HepG2 (cell line): ENCODE measurements around the gene CD72. TPM values are rescaled to one million over a fixed set of nuclear protein-coding genes. Genes with fewer than 3 reads are reported as not detected.

Experiments
- ATAC-seq: fragments of 200-7000 bp; cut with Tn5 transposase; 3 replicates; pipeline ENCODE4 v1.9.1; 2020; ENCODE audit warnings: mild to moderate bottlenecking, moderate library complexity
- BruUV-seq: library from RNA; stranded (reverse); fragments of 400-500 nt; replicated peaks from 2 replicates; lab custom pipeline; 2021; lab: Mats Ljungman, UMichigan
- CTCF ChIA-PET: fragments of 300-600 bp; formaldehyde crosslinking; extraction: SDS; loops from one replicate; lab custom pipeline; 2021; ENCODE audit warnings: low total read pairs, inconsistent platforms, low intra/inter-chr PET ratio; lab: Yijun Ruan, JAX
- POLR2A ChIA-PET: fragments of 350-600 bp; sonication (Branson Sonifier 250); formaldehyde crosslinking; loops from one replicate; lab custom pipeline; 2020; ENCODE audit warnings: antibody characterized with exemption, inconsistent platforms; lab: Yijun Ruan, JAX
- DNase-seq: peaks from one replicate; pipeline ENCODE4 v3.0.0-alpha.2; 2015; ENCODE audit warnings: low spot score
- FAIRE-seq: peaks from 3 replicates; lab custom pipeline; 2011; peaks lifted over from hg19 to GRCh38; lab: Jason Lieb, UNC
- H2AFZ ChIP-seq: one replicate; pipeline ENCODE4 v1.6.1; 2011; ENCODE audit warnings: low read length, inconsistent platforms
- H3K27ac ChIP-seq: fragments of 300-600 bp; 3 replicates; pipeline ENCODE4 v1.8.0; 2011; ENCODE audit warnings: mixed run types, mild to moderate bottlenecking, mixed read lengths, low read length, inconsistent platforms; ENCODE audit not compliant: insufficient read depth; ENCODE audit errors: extremely low read length
- H3K27me3 ChIP-seq, 2 experiments: fragments of 200-600 bp in 1 of 2; 2 replicates in 1 of 2; 3 replicates in 1 of 2; pipeline versions ENCODE4 v1.6.0 to v1.8.0; 2011; ENCODE audit warnings: low read length in 2 of 2, mild to moderate bottlenecking in 2 of 2, moderate library complexity in 2 of 2, inconsistent platforms in 1 of 2; ENCODE audit not compliant: insufficient read depth in 2 of 2, control insufficient read depth in 1 of 2
- H3K36me3 ChIP-seq, 2 experiments: fragments of 200-600 bp in 1 of 2; replicated peaks in 1 of 2; 2 replicates in 1 of 2; 3 replicates in 1 of 2; pipeline versions ENCODE4 v1.5.1 to v1.8.0; 2011; ENCODE audit warnings: low read length in 2 of 2, inconsistent platforms in 1 of 2; ENCODE audit not compliant: insufficient read depth in 2 of 2, control insufficient read depth in 1 of 2
- H3K4me1 ChIP-seq: 2 replicates; pipeline ENCODE4 v1.5.1; 2012; ENCODE audit warnings: low read length, inconsistent platforms; ENCODE audit not compliant: insufficient read depth
- H3K4me2 ChIP-seq: 2 replicates; pipeline ENCODE4 v1.6.0; 2011; ENCODE audit warnings: low read depth, low read length, inconsistent platforms
- H3K4me3 ChIP-seq, 3 experiments: fragments of 200-600 bp in 1 of 3; sonication (generic), shearing (Covaris generic) in 1 of 3; replicated peaks in 1 of 3; 2 replicates each; pipeline ENCODE4 v1.5.1; 2011 to 2016; ENCODE audit warnings: low read length in 3 of 3, inconsistent platforms in 2 of 3, low read depth in 2 of 3, mild to moderate bottlenecking in 2 of 3, control low read depth in 1 of 3, mixed read lengths in 1 of 3; ENCODE audit not compliant: insufficient read depth in 1 of 3
- H3K79me2 ChIP-seq: one replicate; pipeline ENCODE4 v1.6.1; 2011; ENCODE audit warnings: low read length, inconsistent platforms; ENCODE audit not compliant: insufficient read depth
- H3K9ac ChIP-seq: 2 replicates; pipeline ENCODE4 v1.6.0; 2011; ENCODE audit warnings: mild to moderate bottlenecking, low read depth, low read length, inconsistent platforms; ENCODE audit not compliant: insufficient read depth
- H3K9me3 ChIP-seq: 2 replicates; pipeline ENCODE4 v1.5.1; 2012; ENCODE audit warnings: mild to moderate bottlenecking, low read length
- H4K20me1 ChIP-seq: 2 replicates; pipeline ENCODE4 v1.6.0; 2011; ENCODE audit warnings: inconsistent platforms, mild to moderate bottlenecking, low read length, moderate library complexity; ENCODE audit not compliant: insufficient read depth
- ZNF121 ChIP-seq: sonication (generic); formaldehyde crosslinking; IDR thresholded peaks from 2 replicates; pipeline ENCODE4 v1.5.0; 2020; ENCODE audit warnings: mild to moderate bottlenecking, missing genetic modification reagents
- ZNF20 ChIP-seq: sonication (generic); formaldehyde crosslinking; IDR thresholded peaks from 2 replicates; pipeline ENCODE4 v1.4.0; 2020; ENCODE audit warnings: mild to moderate bottlenecking, moderate library complexity, missing genetic modification reagents
- ZNF326 ChIP-seq: sonication (generic); formaldehyde crosslinking; IDR thresholded peaks from 2 replicates; pipeline ENCODE4 v1.4.0; 2020; ENCODE audit warnings: missing genetic modification reagents, borderline replicate concordance
- ZNF33B ChIP-seq: sonication (generic); formaldehyde crosslinking; IDR thresholded peaks from 2 replicates; pipeline ENCODE4 v1.5.1; 2020; ENCODE audit warnings: mild to moderate bottlenecking, missing genetic modification reagents
- ZNF619 ChIP-seq: sonication (generic); formaldehyde crosslinking; IDR thresholded peaks from 2 replicates; pipeline ENCODE4 v1.4.0; 2020; ENCODE audit warnings: mild to moderate bottlenecking, missing genetic modification reagents
- ZNF670 ChIP-seq: sonication (generic); formaldehyde crosslinking; IDR thresholded peaks from 2 replicates; pipeline ENCODE4 v1.8.0; 2022; ENCODE audit warnings: mild to moderate bottlenecking, missing genetic modification reagents, borderline replicate concordance
- ZZZ3 ChIP-seq: sonication (generic); formaldehyde crosslinking; IDR thresholded peaks from 2 replicates; pipeline ENCODE4 v1.4.0; 2020; ENCODE audit warnings: missing genetic modification reagents, mild to moderate bottlenecking, borderline replicate concordance
- WGBS: methylation state at CpG from one replicate; pipeline ENCODE4 v1.1.6; 2017; ENCODE audit warnings: low lambda C conversion rate; 5-methylcytosine and 5-hydroxymethylcytosine counted together
- in situ Hi-C: cut with HindIII; loops from 2 replicates; pipeline ENCODE4 v1.10.0; 2017; ENCODE audit warnings: low pct_unique_long_range_greater_than_20kb; ENCODE audit not compliant: extremely low pct_ligation_motif_present
- intact Hi-C: fragments of 100-400 bp; cut with micrococcal nuclease; formaldehyde crosslinking; loops from one replicate; pipeline ENCODE4 v1.10.0; 2022; ENCODE audit not compliant: unreplicated experiment
- polyA plus RNA-seq, 8 experiments: library from polyadenylated mRNA; depleted of rRNA in 3 of 8; stranded (reverse) in 7 of 8; unstranded in 1 of 8; fragments of >200 nt; fragmentation: Illumina TruSeq in 4 of 8; extraction: Trizol in 4 of 8; gene quantifications; 2 replicates each; pipeline versions ENCODE4 v1.2.1 to v1.2.3, GENCODE V29; 2011 to 2016; ENCODE audit warnings: low read depth in 4 of 8, missing spikeins in 1 of 8, mixed read lengths in 1 of 8; ENCODE audit not compliant: insufficient read depth in 1 of 8
- total RNA-seq, 5 experiments: library from RNA; depleted of rRNA; stranded (reverse); fragments of >200 nt; fragmentation: Illumina TruSeq; extraction: Trizol; gene quantifications; 2 replicates each; pipeline ENCODE4 v1.2.3, GENCODE V29; 2016; ENCODE audit warnings: low read depth in 1 of 5
- TF ChIP-seq, protein P1 (sequence below): sonication (generic); formaldehyde crosslinking; conservative IDR thresholded peaks from 2 replicates; pipeline ENCODE4 v1.8.1; 2023; ENCODE audit warnings: missing genetic modification reagents
- TF ChIP-seq, protein P2 (sequence below), 2 experiments: sonication (generic) in 1 of 2; formaldehyde crosslinking in 1 of 2; IDR thresholded peaks; 2 replicates each; pipeline versions ENCODE4 v1.4.0 to v1.6.1; 2018 to 2020; ENCODE audit warnings: missing genetic modification reagents in 2 of 2, borderline replicate concordance in 1 of 2, low read depth in 1 of 2, mild to moderate bottlenecking in 1 of 2, missing biosample characterization in 1 of 2
- TF ChIP-seq, protein P3 (sequence below): sonication (generic); formaldehyde crosslinking; IDR thresholded peaks from 2 replicates; pipeline ENCODE4 v1.4.0; 2020; ENCODE audit warnings: missing genetic modification reagents
- TF ChIP-seq, protein P4 (sequence below): sonication (generic); formaldehyde crosslinking; IDR thresholded peaks from 2 replicates; pipeline ENCODE4 v1.5.0; 2020; ENCODE audit warnings: missing genetic modification reagents

The CD72 gene
- total and polyA plus RNA-seq, 2 of the 13 experiments (the other 11 are each of a cell fraction or from before 2014, with no cell fraction given), result 0.18 to 1.1 TPM

DNA sequence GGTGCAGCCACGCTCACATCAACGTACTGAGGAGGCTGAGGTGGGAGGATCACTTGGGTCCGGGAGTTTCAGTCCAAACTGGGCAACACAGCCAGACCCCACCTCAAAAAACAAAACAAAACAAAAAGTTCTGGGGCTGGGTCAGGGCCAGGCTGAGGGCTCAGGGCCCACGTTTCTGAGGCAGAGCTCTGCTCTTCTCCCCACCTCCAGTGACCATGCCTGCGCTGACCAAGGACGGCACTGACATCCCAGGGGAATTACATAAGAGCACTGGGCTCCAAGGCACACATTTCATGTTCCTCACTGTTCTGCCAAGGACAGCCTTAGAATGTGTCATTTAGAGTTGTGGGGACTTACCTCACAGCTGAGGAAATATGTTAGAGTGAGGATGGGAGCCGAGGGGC, 53.6 kb downstream of the CD72 start:
- intact Hi-C loops, result loop anchor here (5.0 kb wide), 1 partner anchor 33 kb away; no protein-coding TSS in a partner anchor
- 95% methylated on average over 7 of the region's 7 CpGs for WGBS
- no peak overlapping the region; the same call in 1 of the 2 replicates for H3K9ac ChIP-seq
- H2AFZ ChIP-seq, result no peak overlapping the region
- ATAC-seq (no peak), FAIRE-seq (no peak), DNase-seq (no peak)
- no peaks in the 10 kb centered on the region for H3K27me3 ChIP-seq
- peaks cover 14% of the 10 kb centered on the region for H3K4me1 ChIP-seq
- BruUV-seq, result no TSS peak
- in situ Hi-C loops, result loop anchor here (5.0 kb wide), 1 partner anchor 33 kb away; no protein-coding TSS in a partner anchor
- no peaks in the 10 kb centered on the region; a peak in 2 of 5 replicates for H3K36me3 ChIP-seq
- no peak overlapping the region for H3K4me2 ChIP-seq
- no peaks in the 10 kb centered on the region for H4K20me1 ChIP-seq
- H3K4me3 ChIP-seq, result no peak overlapping the region
- TF ChIP-seq, protein P1, sequence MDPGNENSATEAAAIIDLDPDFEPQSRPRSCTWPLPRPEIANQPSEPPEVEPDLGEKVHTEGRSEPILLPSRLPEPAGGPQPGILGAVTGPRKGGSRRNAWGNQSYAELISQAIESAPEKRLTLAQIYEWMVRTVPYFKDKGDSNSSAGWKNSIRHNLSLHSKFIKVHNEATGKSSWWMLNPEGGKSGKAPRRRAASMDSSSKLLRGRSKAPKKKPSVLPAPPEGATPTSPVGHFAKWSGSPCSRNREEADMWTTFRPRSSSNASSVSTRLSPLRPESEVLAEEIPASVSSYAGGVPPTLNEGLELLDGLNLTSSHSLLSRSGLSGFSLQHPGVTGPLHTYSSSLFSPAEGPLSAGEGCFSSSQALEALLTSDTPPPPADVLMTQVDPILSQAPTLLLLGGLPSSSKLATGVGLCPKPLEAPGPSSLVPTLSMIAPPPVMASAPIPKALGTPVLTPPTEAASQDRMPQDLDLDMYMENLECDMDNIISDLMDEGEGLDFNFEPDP (CRISPR knock-in tag), result no peak
- no peak for TF ChIP-seq ZNF326
- peak; percentile 86 for TF ChIP-seq ZNF121 (CRISPR knock-in tag)
- no peak for TF ChIP-seq ZNF20 (CRISPR knock-in tag)
- TF ChIP-seq ZZZ3 (CRISPR knock-in tag), result no peak
- H3K79me2 ChIP-seq, result no peaks in the 10 kb centered on the region
- H3K27ac ChIP-seq, result no peak overlapping the region
- POLR2A ChIA-PET, result no interaction called here
- CTCF ChIA-PET, result no interaction called here
- no peaks in the 10 kb centered on the region for H3K9me3 ChIP-seq

DNA sequence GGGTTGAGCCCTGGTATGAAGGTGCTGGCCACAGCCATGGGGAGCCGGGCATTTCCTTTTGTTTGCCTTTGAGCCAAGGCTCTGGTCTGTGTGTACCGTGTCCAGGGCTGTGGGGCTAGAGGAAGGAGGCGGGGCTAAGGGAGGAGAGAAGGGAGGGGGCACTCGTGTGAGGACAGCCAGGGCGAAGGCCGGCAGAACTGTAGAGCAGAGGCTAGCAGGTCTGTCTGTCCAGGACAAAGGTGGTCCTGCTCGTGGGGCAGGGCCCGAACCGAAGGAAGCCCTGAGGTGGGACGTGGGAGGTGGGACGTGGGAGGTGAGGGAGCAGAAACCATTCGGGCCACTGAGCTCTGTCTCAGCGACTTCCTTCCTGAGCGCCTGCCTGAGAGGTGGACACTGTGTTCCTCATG, 54.4 kb downstream of the CD72 start:
- Histone ChIP-seq H3K4me3 (peak overlapping the region in 2 of 3 experiments; percentile 11 to 53; a peak in 2 of 6 replicates), H3K36me3 (no peaks in the 10 kb centered on the region; a peak in 2 of 5 replicates), H3K4me2 (peak overlapping the region; percentile 64), H3K79me2 (no peaks in the 10 kb centered on the region), H4K20me1 (no peaks in the 10 kb centered on the region), H3K27me3 (no peaks in the 10 kb centered on the region), H3K27ac (peak overlapping the region; percentile 17), H3K9me3 (no peaks in the 10 kb centered on the region), H2AFZ (no peak overlapping the region), H3K4me1 (peaks cover 14% of the 10 kb centered on the region), H3K9ac (peak overlapping the region; percentile 27)
- in situ Hi-C loops, result loop anchor here (5.0 kb wide), 1 partner anchor 34 kb away; no protein-coding TSS in a partner anchor
- ChIA-PET CTCF (no interaction called here), POLR2A (no interaction called here)
- WGBS, result 26% methylated on average over 14 of the region's 14 CpGs
- DNase-seq (peak; percentile 63), ATAC-seq (peak; percentile 95), FAIRE-seq (peak; percentile 75)
- intact Hi-C loops, result loop anchor here (5.0 kb wide), 1 partner anchor 34 kb away; no protein-coding TSS in a partner anchor
- BruUV-seq, result no TSS peak
- TF ChIP-seq ZNF619 (CRISPR knock-in tag) (peak; percentile 73; the same call in 1 of the 2 replicates), ZNF33B (CRISPR knock-in tag) (no peak), ZNF670 (CRISPR knock-in tag) (no peak)
- TF ChIP-seq, protein P2, sequence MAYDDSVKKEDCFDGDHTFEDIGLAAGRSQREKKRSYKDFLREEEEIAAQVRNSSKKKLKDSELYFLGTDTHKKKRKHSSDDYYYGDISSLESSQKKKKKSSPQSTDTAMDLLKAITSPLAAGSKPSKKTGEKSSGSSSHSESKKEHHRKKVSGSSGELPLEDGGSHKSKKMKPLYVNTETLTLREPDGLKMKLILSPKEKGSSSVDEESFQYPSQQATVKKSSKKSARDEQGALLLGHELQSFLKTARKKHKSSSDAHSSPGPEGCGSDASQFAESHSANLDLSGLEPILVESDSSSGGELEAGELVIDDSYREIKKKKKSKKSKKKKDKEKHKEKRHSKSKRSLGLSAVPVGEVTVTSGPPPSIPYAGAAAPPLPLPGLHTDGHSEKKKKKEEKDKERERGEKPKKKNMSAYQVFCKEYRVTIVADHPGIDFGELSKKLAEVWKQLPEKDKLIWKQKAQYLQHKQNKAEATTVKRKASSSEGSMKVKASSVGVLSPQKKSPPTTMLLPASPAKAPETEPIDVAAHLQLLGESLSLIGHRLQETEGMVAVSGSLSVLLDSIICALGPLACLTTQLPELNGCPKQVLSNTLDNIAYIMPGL (CRISPR knock-in tag; IDR thresholded peaks at IDR 0.05; ENCODE audit: borderline replicate concordance in 1 of 2, low read depth in 1 of 2), result peak in 1 of 2 experiments; percentile 25; a peak in 1 of 4 replicates
- TF ChIP-seq, protein P3, sequence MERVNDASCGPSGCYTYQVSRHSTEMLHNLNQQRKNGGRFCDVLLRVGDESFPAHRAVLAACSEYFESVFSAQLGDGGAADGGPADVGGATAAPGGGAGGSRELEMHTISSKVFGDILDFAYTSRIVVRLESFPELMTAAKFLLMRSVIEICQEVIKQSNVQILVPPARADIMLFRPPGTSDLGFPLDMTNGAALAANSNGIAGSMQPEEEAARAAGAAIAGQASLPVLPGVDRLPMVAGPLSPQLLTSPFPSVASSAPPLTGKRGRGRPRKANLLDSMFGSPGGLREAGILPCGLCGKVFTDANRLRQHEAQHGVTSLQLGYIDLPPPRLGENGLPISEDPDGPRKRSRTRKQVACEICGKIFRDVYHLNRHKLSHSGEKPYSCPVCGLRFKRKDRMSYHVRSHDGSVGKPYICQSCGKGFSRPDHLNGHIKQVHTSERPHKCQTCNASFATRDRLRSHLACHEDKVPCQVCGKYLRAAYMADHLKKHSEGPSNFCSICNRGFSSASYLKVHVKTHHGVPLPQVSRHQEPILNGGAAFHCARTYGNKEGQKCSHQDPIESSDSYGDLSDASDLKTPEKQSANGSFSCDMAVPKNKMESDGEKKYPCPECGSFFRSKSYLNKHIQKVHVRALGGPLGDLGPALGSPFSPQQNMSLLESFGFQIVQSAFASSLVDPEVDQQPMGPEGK (CRISPR knock-in tag), result peak; percentile 70
- TF ChIP-seq, protein P4, sequence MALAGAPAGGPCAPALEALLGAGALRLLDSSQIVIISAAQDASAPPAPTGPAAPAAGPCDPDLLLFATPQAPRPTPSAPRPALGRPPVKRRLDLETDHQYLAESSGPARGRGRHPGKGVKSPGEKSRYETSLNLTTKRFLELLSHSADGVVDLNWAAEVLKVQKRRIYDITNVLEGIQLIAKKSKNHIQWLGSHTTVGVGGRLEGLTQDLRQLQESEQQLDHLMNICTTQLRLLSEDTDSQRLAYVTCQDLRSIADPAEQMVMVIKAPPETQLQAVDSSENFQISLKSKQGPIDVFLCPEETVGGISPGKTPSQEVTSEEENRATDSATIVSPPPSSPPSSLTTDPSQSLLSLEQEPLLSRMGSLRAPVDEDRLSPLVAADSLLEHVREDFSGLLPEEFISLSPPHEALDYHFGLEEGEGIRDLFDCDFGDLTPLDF, result no peak
